Vagina (tissue), 2 donors: Measurements from ENCODE around the gene NDUFS8.

Source experiments
- CTCF ChIP-seq, 3 experiments: fragments of 450-650 bp in 2 of 3; fragments of 200-600 bp in 1 of 3; sonication (generic) in 1 of 3; IDR thresholded peaks; one replicate each; pipeline ENCODE4 v1.5.1; 2017 to 2019; ENCODE audit warnings: antibody characterized with exemption in 3 of 3, mild to moderate bottlenecking in 2 of 3, moderate library complexity in 2 of 3
- POLR2A ChIP-seq, 2 donors: fragments of 450-650 bp; IDR thresholded peaks; one replicate each; pipeline ENCODE4 v1.6.1; 2017; ENCODE audit warnings: antibody characterized with exemption in 2 of 2, mild to moderate bottlenecking in 2 of 2, moderate library complexity in 2 of 2
- POLR2AphosphoS5 ChIP-seq, 2 donors: sonication (generic); formaldehyde crosslinking; IDR thresholded peaks; one replicate each; pipeline ENCODE4 v1.9.0; 2017; ENCODE audit warnings: antibody characterized with exemption in 2 of 2, mild to moderate bottlenecking in 2 of 2, low read depth in 1 of 2; ENCODE audit not compliant: insufficient read depth in 1 of 2

GRCh38 chr11:67983951-67984350 is 46.5 kb upstream of the NDUFS8 start:
- TF ChIP-seq CTCF (IDR thresholded peaks at IDR 0.05) (no peak), POLR2AphosphoS5 (IDR thresholded peaks at IDR 0.05; ENCODE audit: insufficient read depth in 1 of 2, low read depth in 1 of 2) (no peak), POLR2A (IDR thresholded peaks at IDR 0.05) (no peak)
